ENCODE measurements around the gene RPS8.

- TF ChIP-seq CTCF (IDR thresholded peaks at IDR 0.05; ENCODE audit: insufficient read depth, low read length, poor library complexity, severe bottlenecking) (no peak), EZH2phosphoT487 (conservative IDR thresholded peaks at IDR 0.05; ENCODE audit: low read length) (no peak)
Measured at GRCh38 chr1:44801491-44802305, 26.4 kb downstream of the RPS8 start.

Data from SU-DHL-6 (cell line).